HG03108 (cell line): ENCODE results near the gene CFHR5.
"Not testable (repeated sequence)": the region's sequence is repeated elsewhere in the genome, so short reads cannot be mapped to it uniquely, and the experiment has no call there.

Experiments used
- ATAC-seq: cut with Tn5 transposase; IDR thresholded peaks from one replicate; pipeline ENCODE4 v1.9.1; 2021; ENCODE audit warnings: moderate library complexity; ENCODE audit not compliant: unreplicated experiment

CFHR5 gene

GRCh38 chr1:197017558-197018146 lies 40.3 kb downstream of the CFHR5 start:
- no peak for ATAC-seq

DNA sequence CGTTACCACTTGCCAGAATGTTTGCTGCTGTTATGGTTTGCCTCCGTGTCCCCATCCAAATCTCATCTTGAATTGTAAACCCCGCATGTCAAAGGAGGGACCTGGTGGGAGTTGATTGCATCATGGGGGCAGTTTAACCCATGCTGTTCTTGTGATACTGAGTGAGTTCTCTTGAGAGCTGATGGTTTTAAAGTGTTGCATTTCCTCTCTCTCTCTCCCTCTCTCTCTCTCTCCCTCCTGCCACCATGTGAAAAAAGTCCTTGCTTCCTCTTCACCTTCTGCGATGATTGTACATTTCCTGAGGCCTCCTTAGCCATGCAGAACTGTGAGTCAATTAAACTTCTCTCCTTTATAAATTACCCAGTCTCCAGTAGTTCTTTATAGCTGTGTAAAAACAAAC lies 44.4 kb downstream of the CFHR5 start:
- no peak for ATAC-seq

- ATAC-seq, result no peak
Observed at GRCh38 chr1:197024460-197024859, 47.1 kb downstream of the CFHR5 start.

GRCh38 chr1:197027359-197027758 lies 50.0 kb downstream of the CFHR5 start:
- ATAC-seq, result no peak

- ATAC-seq, result no peak
Observed at GRCh38 chr1:197029749-197030148, 52.4 kb downstream of the CFHR5 start.

- ATAC-seq, result not testable (repeated sequence)
Observed at GRCh38 chr1:197034631-197035339, 57.4 kb downstream of the CFHR5 start.

DNA sequence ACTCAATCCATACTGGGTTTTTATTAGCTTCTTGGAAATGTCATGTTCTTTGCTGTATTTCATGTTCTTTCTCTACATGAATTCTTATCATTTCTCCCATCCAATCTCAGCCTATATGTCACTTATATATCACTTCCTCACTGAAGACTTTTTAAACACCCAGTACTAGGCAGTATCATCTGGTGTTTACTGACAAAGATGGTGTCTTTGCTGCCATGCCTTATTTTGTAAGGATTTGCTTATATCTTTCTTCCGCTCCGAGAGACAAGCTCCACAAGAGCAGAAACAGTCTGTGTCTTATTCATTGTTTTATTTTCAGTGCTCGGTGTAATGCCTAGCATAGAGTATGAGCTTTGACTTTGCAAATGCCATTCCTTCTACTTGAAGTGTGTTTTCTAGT lies 59.5 kb downstream of the CFHR5 start:
- ATAC-seq, result no peak

- ATAC-seq, result no peak
Observed at GRCh38 chr1:197041486-197042353, 64.4 kb downstream of the CFHR5 start.

DNA sequence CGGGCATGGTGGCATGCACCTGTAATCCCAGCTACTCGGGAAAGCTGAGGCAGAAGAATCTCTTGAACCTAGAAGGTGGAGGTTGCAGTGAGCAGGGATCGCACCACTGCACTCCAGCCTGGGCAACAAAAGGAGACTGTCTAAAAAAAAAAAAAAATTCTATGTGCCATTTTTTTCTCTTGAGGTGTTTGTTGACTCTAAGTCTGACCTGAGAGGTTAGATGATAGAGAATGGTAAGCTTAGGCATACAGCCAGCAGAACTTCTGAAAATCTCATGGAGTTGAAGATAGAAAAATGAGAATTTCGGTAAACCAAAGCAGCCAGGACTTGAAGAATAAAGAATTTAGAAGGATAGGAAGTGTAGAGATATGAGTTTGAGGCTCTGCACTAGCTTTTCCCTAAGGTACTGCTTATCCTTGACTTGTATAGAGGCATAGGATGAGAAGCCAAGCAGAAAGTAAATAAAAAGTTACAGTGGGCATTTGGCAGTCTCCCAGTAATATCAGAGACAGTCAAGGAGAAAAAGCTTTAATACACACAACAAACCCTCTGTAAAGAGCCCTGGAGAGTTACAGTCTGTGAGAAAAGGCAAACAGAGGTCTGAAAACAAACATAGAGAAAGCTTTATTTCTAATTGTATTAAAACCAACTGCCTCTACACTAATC lies 65.5 kb downstream of the CFHR5 start:
- ATAC-seq, result no peak

- no peak for ATAC-seq
Observed at GRCh38 chr1:197049100-197049499, 71.7 kb downstream of the CFHR5 start.
